Neural crest cell (in vitro differentiated cells): ENCODE results near the gene TCEANC2. TPM values are rescaled to one million over a fixed set of nuclear protein-coding genes. Genes with fewer than 3 reads are reported as not detected.
"Not testable (repeated sequence)": the region's sequence is repeated elsewhere in the genome, so short reads cannot be mapped to it uniquely, and the experiment has no call there.

Source experiments
- DNase-seq: peaks from one replicate; pipeline ENCODE4 v3.0.0; 2021; ENCODE audit warnings: low read depth, mixed read lengths, low spot score
- H3K27ac Mint-ChIP-seq: one replicate; pipeline ENCODE4 v1.8.0; 2021; ENCODE audit warnings: mild to moderate bottlenecking, mixed read lengths; ENCODE audit not compliant: unreplicated experiment
- H3K27me3 Mint-ChIP-seq: 2 replicates; pipeline ENCODE4 v1.8.0; 2021; ENCODE audit warnings: low read depth, mild to moderate bottlenecking, mixed read lengths
- H3K36me3 Mint-ChIP-seq: 2 replicates; pipeline ENCODE4 v1.8.0; 2021; ENCODE audit warnings: low read depth, mild to moderate bottlenecking, mixed read lengths
- H3K4me1 Mint-ChIP-seq: 2 replicates; pipeline ENCODE4 v1.8.0; 2021; ENCODE audit warnings: mixed read lengths
- H3K4me3 Mint-ChIP-seq: one replicate; pipeline ENCODE4 v1.8.0; 2021; ENCODE audit warnings: mild to moderate bottlenecking, mixed read lengths
- H3K9me3 Mint-ChIP-seq: 2 replicates; pipeline ENCODE4 v1.8.0; 2021; ENCODE audit warnings: mixed read lengths
- CTCF ChIP-seq: fragments of 200-600 bp; sonication (generic); conservative IDR thresholded peaks from 2 replicates; pipeline ENCODE4 v1.5.0; 2021; ENCODE audit warnings: antibody characterized with exemption, mild to moderate bottlenecking
- total RNA-seq: library from RNA; stranded (reverse); gene quantifications from 2 replicates; pipeline ENCODE4 v1.2.1, GENCODE V29; 2021

TCEANC2 gene
- total RNA-seq, 1 donor from 2014 or later, result 8.5 TPM

GRCh38 chr1:54018635-54019034, 34.8 kb upstream of the TCEANC2 start:
- DNase-seq, result no peak
- Mint-ChIP-seq H3K9me3 (no peaks in the 10 kb centered on the region), H3K4me1 (no peaks in the 10 kb centered on the region), H3K27me3 (peaks cover 15% of the 10 kb centered on the region), H3K36me3 (no peaks in the 10 kb centered on the region), H3K4me3 (no peak overlapping the region), H3K27ac (no peak overlapping the region)
- TF ChIP-seq CTCF, result no peak

- H3K9me3 Mint-ChIP-seq, H3K4me3 Mint-ChIP-seq, DNase-seq, H3K36me3 Mint-ChIP-seq, H3K27ac Mint-ChIP-seq, H3K4me1 Mint-ChIP-seq: not testable (repeated sequence)
- H3K27me3 Mint-ChIP-seq, result peaks cover 14% of the 10 kb centered on the region
These were observed 33.7 kb upstream of the TCEANC2 start for GRCh38 chr1:54019562-54020176.

- Mint-ChIP-seq H3K4me3 (no peak overlapping the region), H3K27ac (no peak overlapping the region), H3K36me3 (peaks cover 2% of the 10 kb centered on the region), H3K4me1 (peaks cover 11% of the 10 kb centered on the region), H3K27me3 (no peaks in the 10 kb centered on the region), H3K9me3 (no peaks in the 10 kb centered on the region)
- DNase-seq, result no peak
- no peak for TF ChIP-seq CTCF
These were observed 29.1 kb upstream of the TCEANC2 start for GRCh38 chr1:54024358-54024757.

- not testable (repeated sequence) for H3K36me3 Mint-ChIP-seq
- H3K4me1 Mint-ChIP-seq, result peaks cover 12% of the 10 kb centered on the region
These were observed 28.6 kb upstream of the TCEANC2 start for GRCh38 chr1:54024811-54025210.

GRCh38 chr1:54027848-54028247, 25.6 kb upstream of the TCEANC2 start:
- DNase-seq, result no peak
- no peak for TF ChIP-seq CTCF
- H3K27ac Mint-ChIP-seq, result no peak overlapping the region
- H3K9me3 Mint-ChIP-seq, result no peaks in the 10 kb centered on the region
- H3K4me1 Mint-ChIP-seq, result peaks cover 12% of the 10 kb centered on the region
- peaks cover 5% of the 10 kb centered on the region for H3K36me3 Mint-ChIP-seq
- no peaks in the 10 kb centered on the region for H3K27me3 Mint-ChIP-seq
- no peak overlapping the region for H3K4me3 Mint-ChIP-seq

More at GRCh38 chr1:54024811-54025210, 28.6 kb upstream of the TCEANC2 start:
- H3K9me3 Mint-ChIP-seq, H3K27me3 Mint-ChIP-seq, H3K27ac Mint-ChIP-seq, DNase-seq, H3K4me3 Mint-ChIP-seq: not testable (repeated sequence)

GRCh38 chr1:54028306-54029251, 24.8 kb upstream of the TCEANC2 start:
- Mint-ChIP-seq H3K4me3 (no peak overlapping the region), H3K9me3 (no peaks in the 10 kb centered on the region), H3K27ac (peak overlapping the region; percentile 13), H3K36me3 (peaks cover 5% of the 10 kb centered on the region), H3K27me3 (no peaks in the 10 kb centered on the region), H3K4me1 (peaks cover 12% of the 10 kb centered on the region)
- DNase-seq, result no peak
- no peak for TF ChIP-seq CTCF
